HepG2 (cell line): ENCODE data around the gene LANCL1. TPM values are rescaled to one million over a fixed set of nuclear protein-coding genes. Genes with fewer than 3 reads are reported as not detected.

Experiments used
- DR1 ChIP-seq: sonication (generic); formaldehyde crosslinking; IDR thresholded peaks from 2 replicates; pipeline ENCODE4 v1.8.0; 2021; ENCODE audit warnings: mild to moderate bottlenecking, missing genetic modification reagents, inconsistent platforms
- ELF4 ChIP-seq: sonication (generic); formaldehyde crosslinking; IDR thresholded peaks from 2 replicates; pipeline ENCODE4 v1.5.0; 2020; ENCODE audit warnings: missing genetic modification reagents, mild to moderate bottlenecking, moderate library complexity, borderline replicate concordance
- EP300 ChIP-seq, 3 experiments: sonication (generic) in 1 of 3; formaldehyde crosslinking in 1 of 3; IDR thresholded peaks; 2 replicates each; pipeline versions ENCODE4 v1.5.1 to v1.6.1; 2011 to 2020; ENCODE audit warnings: low read depth in 2 of 3, low read length in 2 of 3, borderline replicate concordance in 1 of 3, improper control_type of control experiment in 1 of 3, mild to moderate bottlenecking in 1 of 3, missing genetic modification reagents in 1 of 3, moderate library complexity in 1 of 3
- JUND ChIP-seq: sonication (generic); formaldehyde crosslinking; IDR thresholded peaks from 2 replicates; pipeline ENCODE4 v1.8.0; 2022; ENCODE audit warnings: mild to moderate bottlenecking, missing genetic modification reagents
- MXD4 ChIP-seq: IDR thresholded peaks from 2 replicates; pipeline ENCODE4 v1.6.1; 2016; ENCODE audit warnings: mild to moderate bottlenecking, missing biosample characterization, missing genetic modification reagents
- MXI1 ChIP-seq: IDR thresholded peaks from 3 replicates; pipeline ENCODE4 v1.6.1; 2012; ENCODE audit warnings: low read depth, low read length, inconsistent platforms, borderline replicate concordance
- NBN ChIP-seq: fragments of 450-650 bp; conservative IDR thresholded peaks from 2 replicates; pipeline ENCODE4 v1.6.1; 2017
- NCOA1 ChIP-seq: sonication (generic); formaldehyde crosslinking; IDR thresholded peaks from 2 replicates; pipeline ENCODE4 v1.9.0; 2021; ENCODE audit warnings: missing genetic modification reagents
- POGZ ChIP-seq: sonication (generic); formaldehyde crosslinking; IDR thresholded peaks from 2 replicates; pipeline ENCODE4 v1.4.0; 2020; ENCODE audit warnings: mild to moderate bottlenecking, missing genetic modification reagents
- SP1 ChIP-seq, 2 experiments: fragments of 450-650 bp in 1 of 2; sonication (generic) in 1 of 2; formaldehyde crosslinking in 1 of 2; IDR thresholded peaks; 2 replicates each; pipeline versions ENCODE4 v1.4.0 to v1.6.1; 2016 to 2020; ENCODE audit warnings: missing genetic modification reagents in 1 of 2
- STAT5B ChIP-seq: sonication (generic); formaldehyde crosslinking; IDR thresholded peaks from 2 replicates; pipeline ENCODE4 v1.4.0; 2020; ENCODE audit warnings: missing genetic modification reagents
- TGIF2 ChIP-seq: IDR thresholded peaks from 2 replicates; pipeline ENCODE4 v1.6.1; 2016; ENCODE audit warnings: control low read depth, missing compliant biosample characterization
- YEATS2 ChIP-seq: sonication (generic); formaldehyde crosslinking; IDR thresholded peaks from 2 replicates; pipeline ENCODE4 v1.4.0; 2020; ENCODE audit warnings: missing genetic modification reagents, borderline replicate concordance
- ZNF251 ChIP-seq: sonication (generic); formaldehyde crosslinking; IDR thresholded peaks from 2 replicates; pipeline ENCODE4 v1.9.0; 2021; ENCODE audit warnings: mild to moderate bottlenecking, missing genetic modification reagents
- ZNF326 ChIP-seq: sonication (generic); formaldehyde crosslinking; IDR thresholded peaks from 2 replicates; pipeline ENCODE4 v1.4.0; 2020; ENCODE audit warnings: missing genetic modification reagents, borderline replicate concordance
- ZNF557 ChIP-seq: sonication (generic); formaldehyde crosslinking; IDR thresholded peaks from 2 replicates; pipeline ENCODE4 v1.4.0; 2020; ENCODE audit warnings: missing genetic modification reagents
- ZNF605 ChIP-seq: sonication (generic); formaldehyde crosslinking; IDR thresholded peaks from 2 replicates; pipeline ENCODE4 v1.8.0; 2022; ENCODE audit warnings: mild to moderate bottlenecking, missing genetic modification reagents
- ZNF773 ChIP-seq: sonication (generic); formaldehyde crosslinking; IDR thresholded peaks from 2 replicates; pipeline ENCODE4 v1.4.0; 2020; ENCODE audit warnings: missing genetic modification reagents, borderline replicate concordance
- polyA plus RNA-seq, 8 experiments: library from polyadenylated mRNA; depleted of rRNA in 3 of 8; stranded (reverse) in 7 of 8; unstranded in 1 of 8; fragments of >200 nt; fragmentation: Illumina TruSeq in 4 of 8; extraction: Trizol in 4 of 8; gene quantifications; 2 replicates each; pipeline versions ENCODE4 v1.2.1 to v1.2.3, GENCODE V29; 2011 to 2016; ENCODE audit warnings: low read depth in 4 of 8, missing spikeins in 1 of 8, mixed read lengths in 1 of 8; ENCODE audit not compliant: insufficient read depth in 1 of 8
- total RNA-seq, 5 experiments: library from RNA; depleted of rRNA; stranded (reverse); fragments of >200 nt; fragmentation: Illumina TruSeq; extraction: Trizol; gene quantifications; 2 replicates each; pipeline ENCODE4 v1.2.3, GENCODE V29; 2016; ENCODE audit warnings: low read depth in 1 of 5
- TF ChIP-seq, protein P1 (sequence below): sonication (generic); formaldehyde crosslinking; conservative IDR thresholded peaks from 2 replicates; pipeline ENCODE4 v1.8.0; 2022; ENCODE audit warnings: missing genetic modification reagents
- TF ChIP-seq, protein P2 (sequence below), 2 experiments: sonication (generic) in 1 of 2; formaldehyde crosslinking in 1 of 2; IDR thresholded peaks; 2 replicates each; pipeline versions ENCODE4 v1.5.1 to v1.6.1; 2011 to 2020; ENCODE audit warnings: borderline replicate concordance in 1 of 2, low read depth in 1 of 2, low read length in 1 of 2, mild to moderate bottlenecking in 1 of 2, missing genetic modification reagents in 1 of 2, moderate library complexity in 1 of 2
- TF ChIP-seq, protein P3 (sequence below): sonication (generic); formaldehyde crosslinking; IDR thresholded peaks from 2 replicates; pipeline ENCODE4 v1.4.0; 2020; ENCODE audit warnings: missing genetic modification reagents, borderline replicate concordance
- TF ChIP-seq, protein P4 (sequence below): IDR thresholded peaks from 2 replicates; pipeline ENCODE4 v1.6.1; 2018; ENCODE audit warnings: missing genetic modification reagents, mild to moderate bottlenecking, missing compliant biosample characterization

LANCL1 gene
- total and polyA plus RNA-seq, 2 of the 13 experiments (the other 11 are each of a cell fraction or from before 2014, with no cell fraction given), result 53.5 to 67.7 TPM

DNA sequence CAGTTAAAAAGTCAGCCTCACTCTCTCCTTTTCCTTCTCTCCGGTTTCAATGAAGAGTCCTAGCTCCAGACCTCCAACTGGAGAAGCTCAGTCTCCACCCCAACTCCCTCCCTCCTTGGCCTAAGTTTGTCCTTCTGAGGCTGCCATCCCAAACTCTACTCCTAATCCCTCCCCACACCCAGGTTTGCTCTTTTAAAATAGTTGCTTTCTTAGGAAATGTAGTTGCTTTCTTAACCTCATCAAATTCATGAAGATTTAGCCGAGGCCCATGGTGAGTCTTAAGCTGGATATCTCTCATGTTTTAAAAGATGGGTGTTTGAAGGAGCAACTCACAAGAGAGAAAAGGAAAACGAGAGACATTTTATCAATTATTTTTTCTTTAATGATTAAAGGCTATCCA, 937 bp upstream of the LANCL1 start (continued):
- TF ChIP-seq, protein P1, sequence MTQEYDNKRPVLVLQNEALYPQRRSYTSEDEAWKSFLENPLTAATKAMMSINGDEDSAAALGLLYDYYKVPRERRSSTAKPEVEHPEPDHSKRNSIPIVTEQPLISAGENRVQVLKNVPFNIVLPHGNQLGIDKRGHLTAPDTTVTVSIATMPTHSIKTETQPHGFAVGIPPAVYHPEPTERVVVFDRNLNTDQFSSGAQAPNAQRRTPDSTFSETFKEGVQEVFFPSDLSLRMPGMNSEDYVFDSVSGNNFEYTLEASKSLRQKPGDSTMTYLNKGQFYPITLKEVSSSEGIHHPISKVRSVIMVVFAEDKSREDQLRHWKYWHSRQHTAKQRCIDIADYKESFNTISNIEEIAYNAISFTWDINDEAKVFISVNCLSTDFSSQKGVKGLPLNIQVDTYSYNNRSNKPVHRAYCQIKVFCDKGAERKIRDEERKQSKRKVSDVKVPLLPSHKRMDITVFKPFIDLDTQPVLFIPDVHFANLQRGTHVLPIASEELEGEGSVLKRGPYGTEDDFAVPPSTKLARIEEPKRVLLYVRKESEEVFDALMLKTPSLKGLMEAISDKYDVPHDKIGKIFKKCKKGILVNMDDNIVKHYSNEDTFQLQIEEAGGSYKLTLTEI (CRISPR knock-in tag), result no peak
- TF ChIP-seq NCOA1 (CRISPR knock-in tag), result no peak
- TF ChIP-seq ZNF605 (CRISPR knock-in tag), result no peak
- TF ChIP-seq, protein P2, sequence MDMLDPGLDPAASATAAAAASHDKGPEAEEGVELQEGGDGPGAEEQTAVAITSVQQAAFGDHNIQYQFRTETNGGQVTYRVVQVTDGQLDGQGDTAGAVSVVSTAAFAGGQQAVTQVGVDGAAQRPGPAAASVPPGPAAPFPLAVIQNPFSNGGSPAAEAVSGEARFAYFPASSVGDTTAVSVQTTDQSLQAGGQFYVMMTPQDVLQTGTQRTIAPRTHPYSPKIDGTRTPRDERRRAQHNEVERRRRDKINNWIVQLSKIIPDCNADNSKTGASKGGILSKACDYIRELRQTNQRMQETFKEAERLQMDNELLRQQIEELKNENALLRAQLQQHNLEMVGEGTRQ (IDR thresholded peaks at IDR 0.05; ENCODE audit: low read depth, low read length), result no peak
- TF ChIP-seq, protein P2 (CRISPR knock-in tag; IDR thresholded peaks at IDR 0.05; ENCODE audit: borderline replicate concordance), result no peak
- TF ChIP-seq SP1 (IDR thresholded peaks at IDR 0.05), result no peak
- no peak for TF ChIP-seq SP1 (CRISPR knock-in tag; IDR thresholded peaks at IDR 0.05)
- no peak for TF ChIP-seq ZNF773 (CRISPR knock-in tag)
- peak; percentile 59; the same call in 1 of the 2 replicates for TF ChIP-seq TGIF2 (CRISPR knock-in tag)
- TF ChIP-seq ELF4, result no peak
- TF ChIP-seq, protein P3, sequence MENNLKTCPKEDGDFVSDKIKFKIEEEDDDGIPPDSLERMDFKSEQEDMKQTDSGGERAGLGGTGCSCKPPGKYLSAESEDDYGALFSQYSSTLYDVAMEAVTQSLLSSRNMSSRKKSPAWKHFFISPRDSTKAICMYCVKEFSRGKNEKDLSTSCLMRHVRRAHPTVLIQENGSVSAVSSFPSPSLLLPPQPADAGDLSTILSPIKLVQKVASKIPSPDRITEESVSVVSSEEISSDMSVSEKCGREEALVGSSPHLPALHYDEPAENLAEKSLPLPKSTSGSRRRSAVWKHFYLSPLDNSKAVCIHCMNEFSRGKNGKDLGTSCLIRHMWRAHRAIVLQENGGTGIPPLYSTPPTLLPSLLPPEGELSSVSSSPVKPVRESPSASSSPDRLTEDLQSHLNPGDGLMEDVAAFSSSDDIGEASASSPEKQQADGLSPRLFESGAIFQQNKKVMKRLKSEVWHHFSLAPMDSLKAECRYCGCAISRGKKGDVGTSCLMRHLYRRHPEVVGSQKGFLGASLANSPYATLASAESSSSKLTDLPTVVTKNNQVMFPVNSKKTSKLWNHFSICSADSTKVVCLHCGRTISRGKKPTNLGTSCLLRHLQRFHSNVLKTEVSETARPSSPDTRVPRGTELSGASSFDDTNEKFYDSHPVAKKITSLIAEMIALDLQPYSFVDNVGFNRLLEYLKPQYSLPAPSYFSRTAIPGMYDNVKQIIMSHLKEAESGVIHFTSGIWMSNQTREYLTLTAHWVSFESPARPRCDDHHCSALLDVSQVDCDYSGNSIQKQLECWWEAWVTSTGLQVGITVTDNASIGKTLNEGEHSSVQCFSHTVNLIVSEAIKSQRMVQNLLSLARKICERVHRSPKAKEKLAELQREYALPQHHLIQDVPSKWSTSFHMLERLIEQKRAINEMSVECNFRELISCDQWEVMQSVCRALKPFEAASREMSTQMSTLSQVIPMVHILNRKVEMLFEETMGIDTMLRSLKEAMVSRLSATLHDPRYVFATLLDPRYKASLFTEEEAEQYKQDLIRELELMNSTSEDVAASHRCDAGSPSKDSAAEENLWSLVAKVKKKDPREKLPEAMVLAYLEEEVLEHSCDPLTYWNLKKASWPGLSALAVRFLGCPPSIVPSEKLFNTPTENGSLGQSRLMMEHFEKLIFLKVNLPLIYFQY (CRISPR knock-in tag), result no peak
- no peak for TF ChIP-seq NBN
- TF ChIP-seq JUND (CRISPR knock-in tag), result no peak
- TF ChIP-seq MXD4, result 0 out of 2 replicates have a peak, but pooled peaks have one; percentile 74
- no peak for TF ChIP-seq ZNF251 (CRISPR knock-in tag)
- no peak for TF ChIP-seq STAT5B
- peak; percentile 38; the same call in 1 of the 3 replicates for TF ChIP-seq MXI1
- no peak for TF ChIP-seq EP300 (IDR thresholded peaks at IDR 0.05; ENCODE audit: low read depth in 2 of 2, low read length in 2 of 2)
- no peak for TF ChIP-seq EP300 (CRISPR knock-in tag; IDR thresholded peaks at IDR 0.05; ENCODE audit: borderline replicate concordance)
- TF ChIP-seq, protein P4, sequence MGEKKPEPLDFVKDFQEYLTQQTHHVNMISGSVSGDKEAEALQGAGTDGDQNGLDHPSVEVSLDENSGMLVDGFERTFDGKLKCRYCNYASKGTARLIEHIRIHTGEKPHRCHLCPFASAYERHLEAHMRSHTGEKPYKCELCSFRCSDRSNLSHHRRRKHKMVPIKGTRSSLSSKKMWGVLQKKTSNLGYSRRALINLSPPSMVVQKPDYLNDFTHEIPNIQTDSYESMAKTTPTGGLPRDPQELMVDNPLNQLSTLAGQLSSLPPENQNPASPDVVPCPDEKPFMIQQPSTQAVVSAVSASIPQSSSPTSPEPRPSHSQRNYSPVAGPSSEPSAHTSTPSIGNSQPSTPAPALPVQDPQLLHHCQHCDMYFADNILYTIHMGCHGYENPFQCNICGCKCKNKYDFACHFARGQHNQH (CRISPR knock-in tag), result no peak
- peak; percentile 86; the same call in 1 of the 2 replicates for TF ChIP-seq YEATS2 (CRISPR knock-in tag)
- TF ChIP-seq ZNF557 (CRISPR knock-in tag), result no peak
- TF ChIP-seq DR1 (CRISPR knock-in tag), result no peak
- no peak for TF ChIP-seq ZNF326 (CRISPR knock-in tag)
- TF ChIP-seq POGZ (CRISPR knock-in tag), result peak; percentile 45; the same call in 1 of the 2 replicates
